Bone marrow (tissue), 2 donors: ENCODE measurements around the gene RNF207.

Experiments used
- DNase-seq, 2 donors: peaks; one replicate each; lab custom pipeline; 2025; lab: John Stamatoyannopoulos, UW

Gene RNF207

GRCh38 chr1:6205849-6206519, at the start of gene RNF207:
Gene RNF207, plus strand, starts transcription at chr1:6206119. Its CDS starts 417 bp downstream, at chr1:6206536.
- no peak for DNase-seq

GRCh38 chr1:6157132-6157527, 48.8 kb upstream of the RNF207 start:
- DNase-seq = no peak

- DNase-seq = no peak
Measured at GRCh38 chr1:6157528-6158174, 48.3 kb upstream of the RNF207 start.

GRCh38 chr1:6158181-6158580, 47.7 kb upstream of the RNF207 start:
- DNase-seq = no peak

- no peak for DNase-seq
Measured at GRCh38 chr1:6162341-6162740, 43.6 kb upstream of the RNF207 start.

- DNase-seq = no peak
Measured at GRCh38 chr1:6162773-6163172, 43.1 kb upstream of the RNF207 start.

- no peak for DNase-seq
Measured at GRCh38 chr1:6163191-6163972, 42.5 kb upstream of the RNF207 start.

- no peak for DNase-seq
Measured at GRCh38 chr1:6163973-6164617, 41.8 kb upstream of the RNF207 start.

GRCh38 chr1:6165027-6165426, 40.9 kb upstream of the RNF207 start:
- no peak for DNase-seq

GRCh38 chr1:6165441-6165985, 40.4 kb upstream of the RNF207 start:
- no peak for DNase-seq

GRCh38 chr1:6166221-6166620, 39.7 kb upstream of the RNF207 start:
- DNase-seq = no peak

GRCh38 chr1:6166655-6167390, 39.1 kb upstream of the RNF207 start:
- DNase-seq = no peak

GRCh38 chr1:6167391-6168303, 38.3 kb upstream of the RNF207 start:
- DNase-seq = no peak

GRCh38 chr1:6168947-6169586, 36.9 kb upstream of the RNF207 start:
- DNase-seq = no peak

- DNase-seq = no peak
Measured at GRCh38 chr1:6170116-6170741, 35.7 kb upstream of the RNF207 start.

GRCh38 chr1:6170742-6171201, 35.1 kb upstream of the RNF207 start:
- DNase-seq = no peak

GRCh38 chr1:6171548-6172124, 34.3 kb upstream of the RNF207 start:
- no peak for DNase-seq

- DNase-seq = no peak
Measured at GRCh38 chr1:6172549-6172948, 33.4 kb upstream of the RNF207 start.
